ENCODE measurements around the gene SORCS1.
"Not testable (repeated sequence)": the region's sequence is repeated elsewhere in the genome, so short reads cannot be mapped to it uniquely, and the experiment has no call there.

SORCS1 gene

GRCh38 chr10:107028236-107028635, 136.3 kb downstream of the SORCS1 start:
- no peak overlapping the region for H3K27ac ChIP-seq (ENCODE audit: low read depth, low read length)
- no peaks in the 10 kb centered on the region for H3K4me1 ChIP-seq (ENCODE audit: control insufficient read depth in 1 of 2, insufficient read depth in 2 of 2, low read length in 2 of 2)
- H3K36me3 ChIP-seq (ENCODE audit: control insufficient read depth in 1 of 2, insufficient read depth in 2 of 2, low read length in 2 of 2) = no peaks in the 10 kb centered on the region
- no peak overlapping the region for H3K9ac ChIP-seq (ENCODE audit: low read depth in 1 of 2, low read length in 2 of 2)
- H3K9me3 ChIP-seq (ENCODE audit: control insufficient read depth in 1 of 2, low read length in 2 of 2) = no peaks in the 10 kb centered on the region
- no peak overlapping the region for H3K4me3 ChIP-seq (ENCODE audit: low read depth in 1 of 2, low read length in 2 of 2)
- H3K27me3 ChIP-seq (ENCODE audit: control insufficient read depth in 1 of 2, insufficient read depth in 2 of 2, low read length in 2 of 2) = no peaks in the 10 kb centered on the region

DNA sequence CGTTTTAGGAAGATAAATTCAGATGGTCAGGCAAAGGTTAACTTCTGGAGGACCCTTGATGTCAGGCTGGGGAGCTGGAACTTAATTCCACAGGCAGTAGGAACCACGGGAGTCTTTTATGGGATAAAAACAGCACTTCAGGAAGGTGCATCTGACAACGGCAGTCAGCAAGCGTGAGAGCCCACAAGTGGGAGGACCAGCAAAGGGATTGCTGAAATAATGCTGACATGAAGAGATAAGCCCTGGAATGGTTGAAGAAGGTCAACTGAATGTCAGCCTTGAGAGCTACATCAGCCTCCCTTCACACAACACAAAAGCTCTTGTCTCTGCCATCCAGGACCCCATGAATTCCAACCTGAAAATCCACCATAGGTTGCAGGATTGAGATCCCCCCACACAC, 138.8 kb downstream of the SORCS1 start:
- Histone ChIP-seq H3K36me3 (ENCODE audit: control insufficient read depth in 1 of 2, insufficient read depth in 2 of 2, low read length in 2 of 2) (no peaks in the 10 kb centered on the region), H3K9me3 (ENCODE audit: control insufficient read depth in 1 of 2, low read length in 2 of 2) (no peaks in the 10 kb centered on the region), H3K9ac (ENCODE audit: low read depth in 1 of 2, low read length in 2 of 2) (no peak overlapping the region), H3K27ac (ENCODE audit: low read depth, low read length) (no peak overlapping the region), H3K27me3 (ENCODE audit: control insufficient read depth in 1 of 2, insufficient read depth in 2 of 2, low read length in 2 of 2) (no peaks in the 10 kb centered on the region), H3K4me3 (ENCODE audit: low read depth in 1 of 2, low read length in 2 of 2) (no peak overlapping the region), H3K4me1 (ENCODE audit: control insufficient read depth in 1 of 2, insufficient read depth in 2 of 2, low read length in 2 of 2) (no peaks in the 10 kb centered on the region)

DNA sequence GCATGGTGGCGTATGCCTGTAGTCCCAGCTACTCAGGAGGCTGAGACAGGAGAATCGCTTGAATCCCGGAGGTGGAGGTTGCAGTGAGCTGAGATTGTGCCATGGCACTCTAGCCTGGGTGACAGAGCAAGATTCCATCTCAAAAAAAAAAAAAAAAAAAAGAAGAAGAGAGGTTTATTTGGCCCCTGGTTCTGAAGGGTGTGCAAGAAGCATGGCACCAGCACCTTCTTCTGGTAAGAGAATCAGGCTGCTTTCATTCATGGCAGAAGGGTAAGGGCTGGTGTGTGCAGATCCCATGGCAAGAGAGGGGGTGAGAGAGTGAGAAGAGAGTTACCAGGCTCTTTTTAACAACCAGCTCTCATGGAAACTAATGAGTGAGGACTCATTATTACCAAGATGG, 140.5 kb downstream of the SORCS1 start:
- H3K27me3 ChIP-seq (ENCODE audit: control insufficient read depth in 1 of 2, insufficient read depth in 2 of 2, low read length in 2 of 2); H3K9me3 ChIP-seq (ENCODE audit: control insufficient read depth in 1 of 2, low read length in 2 of 2); H3K4me3 ChIP-seq (ENCODE audit: low read depth in 1 of 2, low read length in 2 of 2); H3K4me1 ChIP-seq (ENCODE audit: control insufficient read depth in 1 of 2, insufficient read depth in 2 of 2, low read length in 2 of 2); H3K9ac ChIP-seq (ENCODE audit: low read depth in 1 of 2, low read length in 2 of 2); H3K36me3 ChIP-seq (ENCODE audit: control insufficient read depth in 1 of 2, insufficient read depth in 2 of 2, low read length in 2 of 2); H3K27ac ChIP-seq (ENCODE audit: low read depth, low read length): not testable (repeated sequence)

DNA sequence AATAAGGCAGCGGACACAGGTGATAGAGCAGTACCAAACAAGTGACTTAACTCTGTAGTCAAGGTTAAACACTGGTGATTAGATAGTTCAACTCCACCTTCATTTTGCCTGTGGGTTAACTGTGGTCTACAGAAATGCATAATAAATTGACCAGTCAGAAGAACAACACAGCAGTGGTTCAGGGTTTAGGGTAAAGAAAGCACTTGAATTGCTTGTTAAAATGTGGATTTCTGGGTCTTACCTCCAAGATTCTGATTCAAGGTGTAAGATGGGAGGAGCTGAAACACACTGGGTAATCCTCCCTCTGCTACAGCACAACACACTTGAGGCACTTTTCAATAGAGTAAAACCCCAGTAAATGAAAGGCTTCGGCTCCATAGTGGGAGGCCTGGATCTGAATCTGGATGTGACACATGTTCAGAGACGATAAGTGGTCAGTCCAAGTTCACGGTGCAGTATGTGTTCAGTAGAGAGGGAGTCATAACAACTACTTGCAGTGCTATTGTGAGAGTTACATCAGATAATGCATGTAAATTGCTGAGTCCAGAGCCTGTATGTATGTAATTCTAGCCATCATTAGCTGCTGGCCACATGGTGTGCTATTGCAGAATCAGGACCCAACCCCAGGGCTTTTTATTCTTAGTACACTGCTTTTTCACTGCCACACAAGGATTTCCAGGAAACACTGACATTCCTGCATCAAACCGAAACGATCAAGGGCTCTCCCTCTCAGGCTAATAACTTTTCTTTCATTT, 141.7 kb downstream of the SORCS1 start:
- Histone ChIP-seq H3K27ac (ENCODE audit: low read depth, low read length) (no peak overlapping the region), H3K4me3 (ENCODE audit: low read depth in 1 of 2, low read length in 2 of 2) (no peak overlapping the region), H3K9ac (ENCODE audit: low read depth in 1 of 2, low read length in 2 of 2) (no peak overlapping the region), H3K36me3 (ENCODE audit: control insufficient read depth in 1 of 2, insufficient read depth in 2 of 2, low read length in 2 of 2) (no peaks in the 10 kb centered on the region), H3K27me3 (ENCODE audit: control insufficient read depth in 1 of 2, insufficient read depth in 2 of 2, low read length in 2 of 2) (no peaks in the 10 kb centered on the region), H3K9me3 (ENCODE audit: control insufficient read depth in 1 of 2, low read length in 2 of 2) (no peaks in the 10 kb centered on the region), H3K4me1 (ENCODE audit: control insufficient read depth in 1 of 2, insufficient read depth in 2 of 2, low read length in 2 of 2) (no peaks in the 10 kb centered on the region)

DNA sequence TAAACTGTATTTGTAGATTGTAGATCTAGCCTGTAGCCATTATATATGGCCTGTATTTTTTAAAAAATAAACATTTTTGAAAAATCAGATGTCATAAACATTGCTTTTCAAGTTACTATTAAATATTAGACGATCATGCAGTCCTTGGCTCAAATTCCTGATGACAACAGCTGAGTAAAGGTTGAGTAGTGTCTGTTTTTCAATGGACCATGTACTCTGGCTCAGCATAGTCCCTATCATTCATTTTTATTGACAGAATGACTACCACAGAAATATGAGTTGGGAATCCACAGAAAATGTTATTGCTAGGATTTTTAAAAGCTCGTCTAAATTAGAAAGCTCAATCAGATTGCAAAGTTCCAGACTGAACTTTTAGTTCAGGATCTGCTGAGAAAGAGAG, 145.4 kb downstream of the SORCS1 start:
- H3K9ac ChIP-seq (ENCODE audit: low read depth in 1 of 2, low read length in 2 of 2) = no peak overlapping the region
- H3K27me3 ChIP-seq (ENCODE audit: control insufficient read depth in 1 of 2, insufficient read depth in 2 of 2, low read length in 2 of 2) = no peaks in the 10 kb centered on the region
- no peak overlapping the region for H3K27ac ChIP-seq (ENCODE audit: low read depth, low read length)
- H3K9me3 ChIP-seq (ENCODE audit: control insufficient read depth in 1 of 2, low read length in 2 of 2) = no peaks in the 10 kb centered on the region
- no peaks in the 10 kb centered on the region for H3K36me3 ChIP-seq (ENCODE audit: control insufficient read depth in 1 of 2, insufficient read depth in 2 of 2, low read length in 2 of 2)
- H3K4me3 ChIP-seq (ENCODE audit: low read depth in 1 of 2, low read length in 2 of 2) = no peak overlapping the region
- no peaks in the 10 kb centered on the region for H3K4me1 ChIP-seq (ENCODE audit: control insufficient read depth in 1 of 2, insufficient read depth in 2 of 2, low read length in 2 of 2)

- Histone ChIP-seq H3K4me3 (ENCODE audit: low read depth in 1 of 2, low read length in 2 of 2) (no peak overlapping the region), H3K36me3 (ENCODE audit: control insufficient read depth in 1 of 2, insufficient read depth in 2 of 2, low read length in 2 of 2) (no peaks in the 10 kb centered on the region), H3K27me3 (ENCODE audit: control insufficient read depth in 1 of 2, insufficient read depth in 2 of 2, low read length in 2 of 2) (no peaks in the 10 kb centered on the region), H3K9me3 (ENCODE audit: control insufficient read depth in 1 of 2, low read length in 2 of 2) (no peaks in the 10 kb centered on the region), H3K4me1 (ENCODE audit: control insufficient read depth in 1 of 2, insufficient read depth in 2 of 2, low read length in 2 of 2) (no peaks in the 10 kb centered on the region), H3K27ac (ENCODE audit: low read depth, low read length) (no peak overlapping the region), H3K9ac (ENCODE audit: low read depth in 1 of 2, low read length in 2 of 2) (no peak overlapping the region)
Measured at GRCh38 chr10:107013258-107014006, 151.1 kb downstream of the SORCS1 start.

DNA sequence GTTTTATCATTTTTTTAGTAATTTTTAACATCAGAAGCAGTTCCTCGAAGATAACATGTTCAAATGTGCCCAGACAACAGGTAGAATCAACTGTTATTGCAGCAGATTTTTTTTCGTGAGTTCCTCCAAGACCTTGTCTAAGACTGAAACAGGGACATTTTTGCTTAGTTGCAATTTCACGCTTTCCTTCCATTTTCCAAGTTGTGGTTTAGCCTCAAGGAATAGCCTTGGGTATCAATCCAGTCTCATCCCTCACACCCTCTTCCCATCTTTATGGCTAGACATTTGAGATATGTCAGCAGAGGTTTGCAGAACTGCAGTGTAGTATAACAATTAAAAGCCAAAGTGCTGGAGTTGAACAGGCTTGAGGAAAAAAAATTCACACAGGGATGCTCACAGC, 152.5 kb downstream of the SORCS1 start:
- no peak overlapping the region for H3K9ac ChIP-seq (ENCODE audit: low read depth in 1 of 2, low read length in 2 of 2)
- no peak overlapping the region for H3K4me3 ChIP-seq (ENCODE audit: low read depth in 1 of 2, low read length in 2 of 2)
- H3K9me3 ChIP-seq (ENCODE audit: control insufficient read depth in 1 of 2, low read length in 2 of 2) = no peaks in the 10 kb centered on the region
- no peak overlapping the region for H3K27ac ChIP-seq (ENCODE audit: low read depth, low read length)
- no peaks in the 10 kb centered on the region for H3K4me1 ChIP-seq (ENCODE audit: control insufficient read depth in 1 of 2, insufficient read depth in 2 of 2, low read length in 2 of 2)
- no peaks in the 10 kb centered on the region for H3K36me3 ChIP-seq (ENCODE audit: control insufficient read depth in 1 of 2, insufficient read depth in 2 of 2, low read length in 2 of 2)
- no peaks in the 10 kb centered on the region for H3K27me3 ChIP-seq (ENCODE audit: control insufficient read depth in 1 of 2, insufficient read depth in 2 of 2, low read length in 2 of 2)

DNA sequence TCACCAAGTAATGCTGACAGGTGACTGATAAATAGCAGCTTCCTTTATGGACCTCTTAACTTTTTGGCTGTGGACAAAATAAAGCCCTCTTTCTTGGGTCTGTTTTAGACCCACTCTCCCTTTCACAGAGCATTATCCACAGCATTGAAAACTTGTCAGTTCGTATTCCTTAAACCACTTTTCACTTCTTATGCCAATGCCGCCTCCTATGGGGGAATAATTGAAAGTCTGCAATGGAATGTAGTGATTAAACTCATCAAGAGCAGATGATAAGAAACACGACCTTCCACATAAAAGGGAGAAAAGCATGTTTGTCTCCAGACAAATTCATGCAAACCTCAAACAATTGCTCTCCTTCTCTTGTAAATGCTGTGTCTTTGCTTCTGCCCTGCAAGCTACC, 153.4 kb downstream of the SORCS1 start:
- Histone ChIP-seq H3K27me3 (ENCODE audit: control insufficient read depth in 1 of 2, insufficient read depth in 2 of 2, low read length in 2 of 2) (no peaks in the 10 kb centered on the region), H3K27ac (ENCODE audit: low read depth, low read length) (no peak overlapping the region), H3K9ac (ENCODE audit: low read depth in 1 of 2, low read length in 2 of 2) (no peak overlapping the region), H3K36me3 (ENCODE audit: control insufficient read depth in 1 of 2, insufficient read depth in 2 of 2, low read length in 2 of 2) (no peaks in the 10 kb centered on the region), H3K4me3 (ENCODE audit: low read depth in 1 of 2, low read length in 2 of 2) (no peak overlapping the region), H3K4me1 (ENCODE audit: control insufficient read depth in 1 of 2, insufficient read depth in 2 of 2, low read length in 2 of 2) (no peaks in the 10 kb centered on the region), H3K9me3 (ENCODE audit: control insufficient read depth in 1 of 2, low read length in 2 of 2) (no peaks in the 10 kb centered on the region)

DNA sequence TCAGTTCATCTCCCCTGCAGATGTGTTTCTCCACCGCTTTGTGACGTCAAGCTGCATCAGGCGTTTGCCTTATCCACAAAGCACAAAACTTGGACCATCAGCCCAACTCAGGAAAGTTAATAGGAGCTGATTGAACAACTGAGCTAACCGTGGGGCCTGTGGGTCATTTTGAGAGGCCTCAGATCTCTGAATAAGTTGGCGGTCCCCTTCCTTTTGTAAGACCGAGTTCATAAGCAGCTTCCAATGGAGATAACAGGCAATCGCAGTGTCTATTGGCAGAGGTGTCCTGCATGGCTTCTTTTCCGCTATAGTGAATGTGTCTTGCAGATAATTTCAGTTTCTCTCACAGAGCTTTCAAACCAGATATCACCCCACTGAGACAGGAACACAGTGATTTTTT, 154.0 kb downstream of the SORCS1 start:
- Histone ChIP-seq H3K27ac (ENCODE audit: low read depth, low read length) (no peak overlapping the region), H3K4me3 (ENCODE audit: low read depth in 1 of 2, low read length in 2 of 2) (no peak overlapping the region), H3K36me3 (ENCODE audit: control insufficient read depth in 1 of 2, insufficient read depth in 2 of 2, low read length in 2 of 2) (no peaks in the 10 kb centered on the region), H3K4me1 (ENCODE audit: control insufficient read depth in 1 of 2, insufficient read depth in 2 of 2, low read length in 2 of 2) (no peaks in the 10 kb centered on the region), H3K27me3 (ENCODE audit: control insufficient read depth in 1 of 2, insufficient read depth in 2 of 2, low read length in 2 of 2) (no peaks in the 10 kb centered on the region), H3K9ac (ENCODE audit: low read depth in 1 of 2, low read length in 2 of 2) (no peak overlapping the region), H3K9me3 (ENCODE audit: control insufficient read depth in 1 of 2, low read length in 2 of 2) (no peaks in the 10 kb centered on the region)

GRCh38 chr10:107004362-107004761, 160.1 kb downstream of the SORCS1 start:
- no peak overlapping the region for H3K27ac ChIP-seq (ENCODE audit: low read depth, low read length)
- H3K4me3 ChIP-seq (ENCODE audit: low read depth in 1 of 2, low read length in 2 of 2) = no peak overlapping the region
- H3K27me3 ChIP-seq (ENCODE audit: control insufficient read depth in 1 of 2, insufficient read depth in 2 of 2, low read length in 2 of 2) = no peaks in the 10 kb centered on the region
- H3K4me1 ChIP-seq (ENCODE audit: control insufficient read depth in 1 of 2, insufficient read depth in 2 of 2, low read length in 2 of 2) = no peaks in the 10 kb centered on the region
- no peak overlapping the region for H3K9ac ChIP-seq (ENCODE audit: low read depth in 1 of 2, low read length in 2 of 2)
- no peaks in the 10 kb centered on the region for H3K36me3 ChIP-seq (ENCODE audit: control insufficient read depth in 1 of 2, insufficient read depth in 2 of 2, low read length in 2 of 2)
- no peaks in the 10 kb centered on the region for H3K9me3 ChIP-seq (ENCODE audit: control insufficient read depth in 1 of 2, low read length in 2 of 2)
